PC-3 (cell line): ENCODE data around the gene DCTN3. TPM values are rescaled to one million over a fixed set of nuclear protein-coding genes. Genes with fewer than 3 reads are reported as not detected.

ENCODE experiments used
- ATAC-seq: fragments of 200-7000 bp; cut with Tn5 transposase; 2 replicates; pipeline ENCODE4 v1.9.1; 2020; ENCODE audit warnings: mild to moderate bottlenecking, moderate library complexity
- BruUV-seq: library from RNA; stranded (reverse); fragments of 400-500 nt; replicated peaks from 2 replicates; lab custom pipeline; 2021; lab: Mats Ljungman, UMichigan
- CTCF ChIA-PET: fragments of 300-600 bp; sonication (Branson Sonifier 250); formaldehyde crosslinking; loops from one replicate; lab custom pipeline; 2022; ENCODE audit warnings: antibody characterized with exemption; lab: Charles Lee
- POLR2A ChIA-PET: fragments of 300-600 bp; sonication (Branson Sonifier 250); formaldehyde crosslinking; loops from one replicate; lab custom pipeline; 2022; ENCODE audit warnings: antibody characterized with exemption; ENCODE audit not compliant: unreplicated experiment; lab: Charles Lee
- DNase-seq: peaks from one replicate; pipeline ENCODE4 v3.0.0-alpha.2; 2015
- H2AFZ ChIP-seq: fragments of 300-600 bp; sonication (generic); 2 replicates; pipeline ENCODE4 v1.6.0; 2016; ENCODE audit warnings: antibody characterized with exemption, low read length
- H3F3A ChIP-seq: fragments of 300-600 bp; sonication (generic); one replicate; pipeline ENCODE4 v1.6.0; 2017; ENCODE audit warnings: antibody characterized with exemption, low read length, control low read depth, mild to moderate bottlenecking; ENCODE audit not compliant: unreplicated experiment
- H3K27ac ChIP-seq: fragments of 300-600 bp; sonication (generic); 2 replicates; pipeline ENCODE4 v1.5.1; 2016; ENCODE audit warnings: mild to moderate bottlenecking, low read length
- H3K27me3 ChIP-seq: fragments of 300-600 bp; sonication (generic); 2 replicates; pipeline ENCODE4 v1.6.1; 2016; ENCODE audit warnings: low read length, mixed read lengths
- H3K36me3 ChIP-seq: fragments of 300-600 bp; sonication (generic); 2 replicates; pipeline ENCODE4 v1.6.1; 2016; ENCODE audit warnings: low read depth, mixed run types, low read length, mixed read lengths
- H3K4me1 ChIP-seq: fragments of 300-600 bp; sonication (generic); 2 replicates; pipeline ENCODE4 v1.5.1; 2016; ENCODE audit warnings: low read length; ENCODE audit not compliant: insufficient read depth
- H3K4me2 ChIP-seq: fragments of 300-600 bp; sonication (generic); 2 replicates; pipeline ENCODE4 v1.6.0; 2016; ENCODE audit warnings: low read length
- H3K4me3 ChIP-seq: fragments of 300-600 bp; sonication (generic); 2 replicates; pipeline ENCODE4 v1.5.1; 2016; ENCODE audit warnings: mild to moderate bottlenecking, low read length, mixed read lengths
- H3K79me2 ChIP-seq: fragments of 300-600 bp; sonication (generic); 2 replicates; pipeline ENCODE4 v1.6.1; 2017; ENCODE audit warnings: low read length, mixed read lengths
- H3K9ac ChIP-seq: fragments of 300-600 bp; sonication (generic); 2 replicates; pipeline ENCODE4 v1.6.0; 2016; ENCODE audit warnings: mild to moderate bottlenecking, low read length
- H3K9me2 ChIP-seq: fragments of 300-600 bp; sonication (generic); replicated peaks from 2 replicates; pipeline ENCODE4 v1.6.1; 2016; ENCODE audit warnings: mixed run types, low read length, mixed read lengths
- H3K9me3 ChIP-seq: fragments of 300-600 bp; sonication (generic); 2 replicates; pipeline ENCODE4 v1.6.1; 2016; ENCODE audit warnings: low read length, mixed read lengths
- H4K20me1 ChIP-seq: fragments of 300-600 bp; sonication (generic); 2 replicates; pipeline ENCODE4 v1.6.1; 2016; ENCODE audit warnings: low read length, mixed read lengths
- CTCF ChIP-seq: fragments of 300-600 bp; sonication (generic); conservative IDR thresholded peaks from 2 replicates; pipeline ENCODE4 v1.5.1; 2017; ENCODE audit warnings: antibody characterized with exemption, low read depth, mild to moderate bottlenecking, low read length
- EZH2 ChIP-seq: fragments of 300-600 bp; sonication (generic); IDR thresholded peaks from one replicate; pipeline ENCODE4 v1.6.1; 2017; ENCODE audit warnings: antibody characterized with exemption, mild to moderate bottlenecking, low read length; ENCODE audit not compliant: unreplicated experiment
- EZH2phosphoT487 ChIP-seq: fragments of 300-600 bp; sonication (generic); IDR thresholded peaks from 2 replicates; pipeline ENCODE4 v1.6.1; 2018; ENCODE audit warnings: mild to moderate bottlenecking, antibody characterized with exemption, low read length, borderline replicate concordance
- intact Hi-C: fragments of 100-400 bp; cut with micrococcal nuclease; formaldehyde crosslinking; loops from 2 replicates; pipeline ENCODE4 v1.9.0; 2023
- total RNA-seq: library from RNA; depleted of rRNA; stranded (reverse); fragments of >200 nt; gene quantifications from 2 replicates; pipeline ENCODE4 v1.2.3, GENCODE V29; 2014

DCTN3 gene
- total RNA-seq, 1 experiment from 2014 or later: 102 TPM

- ChIA-PET CTCF (interaction anchor here (1.7 to 1.9 kb wide), 2 partner anchors 90 to 188 kb away, joined by 15 read pairs; no protein-coding TSS in a partner anchor), POLR2A (no interaction called here)
- Histone ChIP-seq H3K27me3 (peaks cover 43% of the 10 kb centered on the region), H2AFZ (no peak overlapping the region), H4K20me1 (no peaks in the 10 kb centered on the region), H3K79me2 (no peaks in the 10 kb centered on the region), H3K36me3 (no peaks in the 10 kb centered on the region), H3F3A (no peaks in the 10 kb centered on the region), H3K4me1 (no peaks in the 10 kb centered on the region), H3K4me3 (no peak overlapping the region), H3K9ac (no peak overlapping the region), H3K9me2 (no peaks in the 10 kb centered on the region), H3K4me2 (peak overlapping the region; percentile 56; the same call in 1 of the 2 replicates), H3K27ac (no peak overlapping the region), H3K9me3 (no peaks in the 10 kb centered on the region)
- intact Hi-C loops: loop anchor here (2.0 to 5.0 kb wide), 3 partner anchors 90 to 187 kb away; no protein-coding TSS in a partner anchor
- no peak for ATAC-seq
- BruUV-seq: no TSS peak
- DNase-seq: no peak
- no peak for TF ChIP-seq CTCF
- TF ChIP-seq EZH2: no peak
- no peak for TF ChIP-seq EZH2phosphoT487
These were observed 28.1 kb downstream of the DCTN3 start for GRCh38 chr9:34591917-34592866.

- Histone ChIP-seq H3K9me2 (no peaks in the 10 kb centered on the region), H3F3A (no peaks in the 10 kb centered on the region), H3K9me3 (no peaks in the 10 kb centered on the region), H3K4me1 (no peaks in the 10 kb centered on the region), H3K27ac (no peak overlapping the region), H3K9ac (no peak overlapping the region), H3K4me3 (no peak overlapping the region), H4K20me1 (no peaks in the 10 kb centered on the region), H3K36me3 (no peaks in the 10 kb centered on the region), H2AFZ (no peak overlapping the region), H3K79me2 (no peaks in the 10 kb centered on the region), H3K27me3 (peaks cover 51% of the 10 kb centered on the region), H3K4me2 (peak overlapping the region; percentile 56)
- intact Hi-C loops: loop anchor here (2.0 to 5.0 kb wide), 3 partner anchors 89 to 187 kb away; no protein-coding TSS in a partner anchor
- peak; percentile 71 for DNase-seq
- ATAC-seq: peak; percentile 90
- BruUV-seq: no TSS peak
- ChIA-PET CTCF (interaction anchor here (0.6 to 1.9 kb wide), 5 partner anchors 11 to 188 kb away, joined by 3 to 15 read pairs (median 3); no protein-coding TSS in a partner anchor), POLR2A (no interaction called here)
- TF ChIP-seq EZH2phosphoT487 (no peak), CTCF (peak; percentile 65)
These were observed 28.9 kb downstream of the DCTN3 start for GRCh38 chr9:34591248-34591916.
